Liver (tissue), 9 donors: ENCODE measurements around the gene MAML3. TPM values are rescaled to one million over a fixed set of nuclear protein-coding genes. Genes with fewer than 3 reads are reported as not detected.
A peak's percentile ranks its signal among the peaks of the same experiment; 100 is the strongest.

Experiments
- DNase-seq: peaks from one replicate; pipeline ENCODE4 v3.0.0-alpha.2; 2017; ENCODE audit warnings: low spot score
- H3K27ac ChIP-seq, 2 donors: one replicate each; pipeline ENCODE4 v1.7.0; 2013; ENCODE audit warnings: inconsistent platforms in 2 of 2, low read length in 2 of 2, control low read depth in 1 of 2, low read depth in 1 of 2, mild to moderate bottlenecking in 1 of 2
- H3K27me3 ChIP-seq, 4 donors: one replicate each; pipeline versions ENCODE4 v1.6.1 to v1.7.0; 2013; ENCODE audit warnings: low read length in 3 of 4, inconsistent platforms in 1 of 4, mild to moderate bottlenecking in 1 of 4, moderate library complexity in 1 of 4; ENCODE audit not compliant: control insufficient read depth in 4 of 4, insufficient read depth in 4 of 4
- H3K36me3 ChIP-seq, 4 donors: one replicate each; pipeline versions ENCODE4 v1.6.1 to v1.7.0; 2013; ENCODE audit warnings: low read length in 3 of 4, mild to moderate bottlenecking in 3 of 4, low read depth in 1 of 4, moderate library complexity in 1 of 4; ENCODE audit not compliant: control insufficient read depth in 4 of 4, insufficient read depth in 3 of 4
- H3K4me1 ChIP-seq, 4 donors: one replicate each; pipeline versions ENCODE4 v1.6.1 to v1.7.0; 2013; ENCODE audit warnings: low read length in 3 of 4, mild to moderate bottlenecking in 3 of 4, moderate library complexity in 1 of 4; ENCODE audit not compliant: control insufficient read depth in 4 of 4, insufficient read depth in 4 of 4
- H3K4me3 ChIP-seq, 3 donors: one replicate each; pipeline versions ENCODE4 v1.6.1 to v1.7.0; 2013; ENCODE audit warnings: low read length in 3 of 3, control low read depth in 1 of 3, low read depth in 1 of 3, mild to moderate bottlenecking in 1 of 3
- H3K9ac ChIP-seq, 2 donors: one replicate each; pipeline ENCODE4 v1.7.0; 2013; ENCODE audit warnings: low read length in 2 of 2, mild to moderate bottlenecking in 2 of 2, moderate library complexity in 2 of 2, control low read depth in 1 of 2, low read depth in 1 of 2
- H3K9me3 ChIP-seq, 4 donors: one replicate each; pipeline versions ENCODE4 v1.6.1 to v1.7.0; 2013; ENCODE audit warnings: low read length in 3 of 4; ENCODE audit not compliant: control insufficient read depth in 4 of 4
- EGR1 ChIP-seq, 2 donors: IDR thresholded peaks; 2 replicates each; pipeline ENCODE4 v1.6.1; 2016 to 2018; ENCODE audit warnings: antibody characterized with exemption in 2 of 2, low read depth in 2 of 2
- FOXA1 ChIP-seq: IDR thresholded peaks from 2 replicates; pipeline ENCODE4 v1.6.1; 2016; ENCODE audit warnings: antibody characterized with exemption
- FOXA2 ChIP-seq: IDR thresholded peaks from 2 replicates; pipeline ENCODE4 v1.6.1; 2016; ENCODE audit warnings: antibody characterized with exemption
- GABPA ChIP-seq, 2 donors: IDR thresholded peaks in 1 of 2; conservative IDR thresholded peaks in 1 of 2; 2 replicates each; pipeline ENCODE4 v1.6.1; 2016; ENCODE audit warnings: antibody characterized with exemption in 2 of 2, mild to moderate bottlenecking in 1 of 2, moderate library complexity in 1 of 2
- HNF4A ChIP-seq, 2 donors: conservative IDR thresholded peaks; 2 replicates each; pipeline ENCODE4 v1.6.1; 2016; ENCODE audit warnings: antibody characterized with exemption in 2 of 2, mild to moderate bottlenecking in 2 of 2
- HNF4G ChIP-seq: IDR thresholded peaks from 2 replicates; pipeline ENCODE4 v1.6.1; 2016; ENCODE audit warnings: antibody characterized with exemption
- JUND ChIP-seq, 2 donors: IDR thresholded peaks; 2 replicates each; pipeline ENCODE4 v1.6.1; 2016; ENCODE audit warnings: antibody characterized with exemption in 2 of 2
- RAD21 ChIP-seq, 2 donors: IDR thresholded peaks; 2 replicates each; pipeline ENCODE4 v1.6.1; 2016; ENCODE audit warnings: antibody characterized with exemption in 2 of 2, mild to moderate bottlenecking in 2 of 2
- SP1 ChIP-seq: IDR thresholded peaks from 2 replicates; pipeline ENCODE4 v1.6.1; 2018; ENCODE audit warnings: antibody characterized with exemption, mild to moderate bottlenecking
- TAF1 ChIP-seq: conservative IDR thresholded peaks from 2 replicates; pipeline ENCODE4 v1.6.1; 2016; ENCODE audit warnings: antibody characterized with exemption, mild to moderate bottlenecking
- YY1 ChIP-seq: IDR thresholded peaks from 2 replicates; pipeline ENCODE4 v1.6.1; 2016; ENCODE audit warnings: antibody characterized with exemption, mild to moderate bottlenecking
- WGBS: extraction: QIAGEN DNeasy Blood & Tissue Kit; methylation state at CpG from one replicate; pipeline ENCODE4 v1.1.7; 2013; 5-methylcytosine and 5-hydroxymethylcytosine counted together
- polyA plus RNA-seq, 2 donors: library from polyadenylated mRNA; stranded (reverse) in 1 of 2; unstranded in 1 of 2; fragments of 200-250 nt in 1 of 2; fragments of >200 nt in 1 of 2; fragmentation: Nextera tagmentation in 1 of 2; extraction: Ambion mirVana in 1 of 2; gene quantifications; one replicate each; pipeline versions ENCODE4 v1.2.1 to v1.2.3, GENCODE V29; 2013 to 2015
- total RNA-seq, 2 donors: library from RNA; depleted of rRNA; stranded (reverse); fragments of >200 nt; gene quantifications; one replicate each; pipeline ENCODE4 v1.2.3, GENCODE V29; 2014
- TF ChIP-seq, protein P1 (sequence below): IDR thresholded peaks from 2 replicates; pipeline ENCODE4 v1.6.1; 2016; ENCODE audit warnings: antibody characterized with exemption
- TF ChIP-seq, protein P2 (sequence below): IDR thresholded peaks from 2 replicates; pipeline ENCODE4 v1.6.1; 2016; ENCODE audit warnings: antibody characterized with exemption
- TF ChIP-seq, protein P3 (sequence below): IDR thresholded peaks from 2 replicates; pipeline ENCODE4 v1.6.1; 2016; ENCODE audit warnings: antibody characterized with exemption
- TF ChIP-seq, protein P4 (sequence below): fragments of 150-350 bp; IDR thresholded peaks from 2 replicates; pipeline ENCODE4 v1.5.1; 2017; ENCODE audit warnings: improper control_type of control experiment, low read depth, low read length; ENCODE audit not compliant: missing input control
- donor health status: healthy.
- donor health status: healthy.
- donor health status: healthy.
- donor health status: healthy.
- donor health status: healthy.

MAML3 gene
- total and polyA plus RNA-seq, 4 donors: 1.3 to 4.3 (median 2.7) TPM

DNA sequence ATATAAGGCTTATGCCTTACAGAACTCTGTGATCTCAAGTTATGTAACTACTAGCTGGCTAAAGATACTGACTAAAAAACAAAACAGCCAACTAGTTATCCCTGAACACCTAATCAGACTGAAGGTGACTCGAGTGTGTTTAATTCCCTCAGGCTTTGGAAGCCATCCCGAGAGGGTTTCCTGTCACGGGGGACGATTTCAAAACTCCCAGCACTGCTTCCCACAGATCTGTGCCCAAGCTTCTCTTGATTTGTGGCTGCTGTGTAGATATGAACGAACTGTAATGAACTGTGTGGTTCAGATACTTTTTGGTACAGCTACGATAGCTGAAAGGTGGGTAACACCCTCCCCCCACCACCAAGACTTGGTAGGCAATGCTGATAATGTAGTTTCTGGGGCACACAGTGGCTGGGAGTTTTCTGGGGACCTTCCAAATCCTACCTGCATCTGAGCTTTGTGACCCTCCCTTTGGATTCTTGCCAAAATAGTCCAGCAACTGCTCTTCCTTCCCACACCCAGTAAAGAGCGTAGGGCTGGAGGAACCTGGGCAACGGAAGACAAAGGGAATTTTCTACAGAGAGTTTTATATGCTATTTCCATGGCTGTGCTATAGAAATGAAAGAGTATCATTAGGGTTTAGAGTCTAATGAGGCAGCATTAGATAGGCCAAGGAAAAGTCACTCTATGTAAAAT, 339.5 kb downstream of the MAML3 start (continued):
- TF ChIP-seq SP1: peak; percentile 65
- TF ChIP-seq RAD21 (IDR thresholded peaks at IDR 0.05): peak; percentile 48 to 56

DNA sequence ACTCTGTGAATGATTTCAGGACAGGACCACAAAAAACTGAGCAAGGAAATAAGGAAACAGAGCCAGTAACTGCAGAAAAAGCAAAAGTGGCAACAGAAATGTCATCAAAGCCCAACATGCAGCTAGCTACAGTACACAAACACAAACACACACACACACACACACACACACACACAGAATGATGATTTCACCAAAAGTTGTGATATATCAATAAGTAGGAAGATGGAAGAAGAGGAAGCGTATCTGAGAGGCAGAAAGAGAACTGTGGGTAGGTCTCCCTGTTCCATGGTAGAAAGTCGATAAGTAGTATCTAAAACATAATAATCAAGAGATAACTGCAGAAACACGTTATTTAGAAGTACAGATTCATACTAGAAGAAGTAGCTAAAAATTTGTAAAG, 340.1 kb downstream of the MAML3 start:
- no peak for DNase-seq
- H3K9me3 ChIP-seq: peaks cover 0 to 2% (median under 1%) of the 10 kb centered on the region in 4 donors
- no peak overlapping the region for H3K4me3 ChIP-seq
- peaks cover 0 to 19% (median 10%) of the 10 kb centered on the region in 4 donors for H3K4me1 ChIP-seq
- H3K9ac ChIP-seq: no peak overlapping the region
- H3K36me3 ChIP-seq: no peaks in the 10 kb centered on the region
- 79% methylated on average over 3 of the region's 3 CpGs for WGBS
- H3K27ac ChIP-seq: peak overlapping the region; percentile 40 to 86
- TF ChIP-seq GABPA (IDR thresholded peaks at IDR 0.05 in 1 of 2, conservative IDR thresholded peaks at IDR 0.05 in 1 of 2): no peak
- TF ChIP-seq SP1: no peak
- TF ChIP-seq YY1: no peak
- TF ChIP-seq, protein P1, sequence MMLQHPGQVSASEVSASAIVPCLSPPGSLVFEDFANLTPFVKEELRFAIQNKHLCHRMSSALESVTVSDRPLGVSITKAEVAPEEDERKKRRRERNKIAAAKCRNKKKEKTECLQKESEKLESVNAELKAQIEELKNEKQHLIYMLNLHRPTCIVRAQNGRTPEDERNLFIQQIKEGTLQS: no peak
- TF ChIP-seq HNF4G: no peak
- no peak for TF ChIP-seq FOXA2
- no peak for TF ChIP-seq HNF4A (conservative IDR thresholded peaks at IDR 0.05)
- TF ChIP-seq EGR1 (IDR thresholded peaks at IDR 0.05; ENCODE audit: low read depth in 2 of 2): no peak
- TF ChIP-seq TAF1: no peak
- no peaks in the 10 kb centered on the region for H3K27me3 ChIP-seq

DNA sequence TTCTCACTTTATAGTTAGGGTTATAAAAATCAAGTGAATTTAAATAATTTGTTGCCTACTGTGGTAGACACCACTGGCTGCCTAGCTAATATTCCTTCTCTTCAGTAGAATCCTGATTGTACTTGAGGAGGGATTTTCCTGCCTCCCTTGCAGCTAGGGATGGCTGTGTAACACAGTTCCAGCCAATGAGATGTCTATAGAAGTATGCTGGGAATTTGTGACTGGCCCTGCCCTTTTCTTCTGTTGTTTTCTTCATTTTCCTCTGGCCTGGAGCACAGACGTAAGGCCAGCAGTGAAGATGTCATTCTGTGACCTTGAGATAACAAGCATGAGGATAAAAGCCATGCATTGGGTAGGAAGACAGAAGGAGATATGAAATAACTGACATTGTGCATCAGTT, 343.3 kb downstream of the MAML3 start:
- no peak for TF ChIP-seq JUND (IDR thresholded peaks at IDR 0.05)
- TF ChIP-seq GABPA (IDR thresholded peaks at IDR 0.05 in 1 of 2, conservative IDR thresholded peaks at IDR 0.05 in 1 of 2): no peak
- TF ChIP-seq, protein P2, sequence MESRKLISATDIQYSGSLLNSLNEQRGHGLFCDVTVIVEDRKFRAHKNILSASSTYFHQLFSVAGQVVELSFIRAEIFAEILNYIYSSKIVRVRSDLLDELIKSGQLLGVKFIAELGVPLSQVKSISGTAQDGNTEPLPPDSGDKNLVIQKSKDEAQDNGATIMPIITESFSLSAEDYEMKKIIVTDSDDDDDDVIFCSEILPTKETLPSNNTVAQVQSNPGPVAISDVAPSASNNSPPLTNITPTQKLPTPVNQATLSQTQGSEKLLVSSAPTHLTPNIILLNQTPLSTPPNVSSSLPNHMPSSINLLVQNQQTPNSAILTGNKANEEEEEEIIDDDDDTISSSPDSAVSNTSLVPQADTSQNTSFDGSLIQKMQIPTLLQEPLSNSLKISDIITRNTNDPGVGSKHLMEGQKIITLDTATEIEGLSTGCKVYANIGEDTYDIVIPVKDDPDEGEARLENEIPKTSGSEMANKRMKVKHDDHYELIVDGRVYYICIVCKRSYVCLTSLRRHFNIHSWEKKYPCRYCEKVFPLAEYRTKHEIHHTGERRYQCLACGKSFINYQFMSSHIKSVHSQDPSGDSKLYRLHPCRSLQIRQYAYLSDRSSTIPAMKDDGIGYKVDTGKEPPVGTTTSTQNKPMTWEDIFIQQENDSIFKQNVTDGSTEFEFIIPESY: no peak
- TF ChIP-seq FOXA2: no peak
- TF ChIP-seq, protein P1: no peak
- TF ChIP-seq HNF4G: no peak
- TF ChIP-seq SP1: no peak
- TF ChIP-seq RAD21 (IDR thresholded peaks at IDR 0.05): no peak
- TF ChIP-seq, protein P3, sequence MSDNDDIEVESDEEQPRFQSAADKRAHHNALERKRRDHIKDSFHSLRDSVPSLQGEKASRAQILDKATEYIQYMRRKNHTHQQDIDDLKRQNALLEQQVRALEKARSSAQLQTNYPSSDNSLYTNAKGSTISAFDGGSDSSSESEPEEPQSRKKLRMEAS: no peak
- TF ChIP-seq TAF1: no peak
- TF ChIP-seq YY1: no peak
- TF ChIP-seq EGR1 (IDR thresholded peaks at IDR 0.05; ENCODE audit: low read depth in 2 of 2): no peak
- TF ChIP-seq, protein P4, sequence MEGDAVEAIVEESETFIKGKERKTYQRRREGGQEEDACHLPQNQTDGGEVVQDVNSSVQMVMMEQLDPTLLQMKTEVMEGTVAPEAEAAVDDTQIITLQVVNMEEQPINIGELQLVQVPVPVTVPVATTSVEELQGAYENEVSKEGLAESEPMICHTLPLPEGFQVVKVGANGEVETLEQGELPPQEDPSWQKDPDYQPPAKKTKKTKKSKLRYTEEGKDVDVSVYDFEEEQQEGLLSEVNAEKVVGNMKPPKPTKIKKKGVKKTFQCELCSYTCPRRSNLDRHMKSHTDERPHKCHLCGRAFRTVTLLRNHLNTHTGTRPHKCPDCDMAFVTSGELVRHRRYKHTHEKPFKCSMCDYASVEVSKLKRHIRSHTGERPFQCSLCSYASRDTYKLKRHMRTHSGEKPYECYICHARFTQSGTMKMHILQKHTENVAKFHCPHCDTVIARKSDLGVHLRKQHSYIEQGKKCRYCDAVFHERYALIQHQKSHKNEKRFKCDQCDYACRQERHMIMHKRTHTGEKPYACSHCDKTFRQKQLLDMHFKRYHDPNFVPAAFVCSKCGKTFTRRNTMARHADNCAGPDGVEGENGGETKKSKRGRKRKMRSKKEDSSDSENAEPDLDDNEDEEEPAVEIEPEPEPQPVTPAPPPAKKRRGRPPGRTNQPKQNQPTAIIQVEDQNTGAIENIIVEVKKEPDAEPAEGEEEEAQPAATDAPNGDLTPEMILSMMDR: no peak
- no peak for TF ChIP-seq FOXA1
- H3K27me3 ChIP-seq: no peaks in the 10 kb centered on the region
- H3K4me1 ChIP-seq: peaks cover 2 to 23% (median 12%) of the 10 kb centered on the region in 4 donors
- no peak overlapping the region for H3K27ac ChIP-seq
- H3K9ac ChIP-seq: no peak overlapping the region
- no peak overlapping the region for H3K4me3 ChIP-seq
- H3K36me3 ChIP-seq: no peaks in the 10 kb centered on the region
- peaks cover 0 to 2% (median under 1%) of the 10 kb centered on the region in 4 donors for H3K9me3 ChIP-seq
- no peak for DNase-seq
- 98% methylated on average over 1 of the region's 1 CpG for WGBS
